ENCODE measurements around the gene RBSN. TPM values are rescaled to one million over a fixed set of nuclear protein-coding genes. Genes with fewer than 3 reads are reported as not detected.

Gene RBSN
- total and polyA plus RNA-seq, 2 of the 4 experiments (the other 2 are of a cell fraction): 8.7 to 33.7 TPM

DNA sequence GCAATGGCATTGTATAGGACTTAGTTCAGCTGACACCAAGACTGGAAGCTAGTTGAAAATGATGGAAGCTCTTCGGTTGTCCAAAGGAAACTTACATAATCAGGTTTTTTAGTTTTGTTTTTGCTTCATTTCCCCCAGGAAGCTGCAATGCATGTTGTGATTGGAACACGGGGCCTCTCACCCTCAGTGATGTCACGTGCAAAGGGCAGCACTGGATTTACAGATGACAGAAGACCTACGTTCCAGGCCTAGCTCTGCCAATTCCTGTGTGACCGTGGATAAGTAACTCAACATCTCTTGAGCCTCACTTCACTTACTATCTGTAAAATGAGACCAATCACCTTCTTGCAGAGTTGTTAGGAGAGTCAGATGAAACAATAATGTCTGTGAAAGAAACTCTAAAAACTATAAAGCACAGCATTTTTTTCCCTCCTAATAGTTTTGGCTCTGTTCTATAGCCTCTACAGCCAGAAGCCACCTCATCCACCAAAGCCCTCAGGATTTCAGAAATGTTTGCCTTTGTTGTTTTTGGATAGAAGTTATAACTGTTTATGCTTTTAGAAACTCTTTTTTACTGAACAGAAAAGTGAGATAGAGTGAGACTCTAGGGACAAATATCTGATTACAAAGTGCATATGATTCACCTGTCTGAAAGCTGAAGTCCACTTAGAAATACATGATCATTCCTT is 4.6 kb downstream of the RBSN start:
- ATAC-seq (ENCODE audit: low read depth) (no peak), DNase-seq (no peak)
- no peak overlapping the region for H3K4me2 ChIP-seq (ENCODE audit: low read depth, low read length)
- no peak overlapping the region for H4K5ac ChIP-seq (ENCODE audit: low read depth, low read length)
- 100% methylated on average over 2 of the region's 5 CpGs; no CpG with 5 or more reads in 1 of the 2 experiments for WGBS, 2 experiments (ENCODE audit: extremely low coverage in 2 of 2, insufficient read length in 1 of 2)
- H3K9me1 ChIP-seq (ENCODE audit: insufficient read depth, low read length): peaks cover 3% of the 10 kb centered on the region; the same call in 1 of the 2 replicates
- no peak overlapping the region for H4K8ac ChIP-seq (ENCODE audit: low read depth in 2 of 2, low read length in 2 of 2)
- H3K79me1 ChIP-seq (ENCODE audit: low read depth in 1 of 2, low read length in 2 of 2): peaks cover 22 to 24% of the 10 kb centered on the region in 2 experiments
- no TSS peak for BruUV-seq (replicated peaks)
- dilution Hi-C loops (cut with HindIII; ENCODE audit: low sequenced_read_pairs, unreplicated experiment): no loop called here
- H3K56ac ChIP-seq (ENCODE audit: extremely low read depth, insufficient read depth, low read length): no peak overlapping the region
- in situ Hi-C loops (cut with MboI; ENCODE audit: low sequenced_read_pairs): no loop called here
- H3K4ac ChIP-seq (ENCODE audit: low read depth, low read length): no peak overlapping the region
- H2BK20ac ChIP-seq (ENCODE audit: low read depth, low read length): no peak overlapping the region
- H2BK120ac ChIP-seq (ENCODE audit: low read depth, low read length): no peak overlapping the region
- peaks cover 17% of the 10 kb centered on the region for H3K36me3 ChIP-seq (ENCODE audit: control insufficient read depth, insufficient read depth, low read length)
- H2AFZ ChIP-seq (replicated peaks; ENCODE audit: low read length, poor library complexity): no peak overlapping the region
- ChIA-PET POLR2A (ENCODE audit: unreplicated experiment) (no interaction called here), CTCF (interaction anchor here (0.6 kb wide), 1 partner anchor 1713 kb away, joined by 3 read pairs; no protein-coding TSS in a partner anchor)
- no peak overlapping the region for H3K4me3 ChIP-seq (ENCODE audit: insufficient read depth, low read depth, low read length)
- no peaks in the 10 kb centered on the region for H3K9me3 ChIP-seq (ENCODE audit: control insufficient read depth, insufficient read depth, low read length)
- TF ChIP-seq RFX5 (IDR thresholded peaks at IDR 0.05; ENCODE audit: low read depth, low read length) (no peak), RAD21 (IDR thresholded peaks at IDR 0.05; ENCODE audit: low read length) (no peak), CHD1 (IDR thresholded peaks at IDR 0.05; ENCODE audit: low read depth, low read length) (no peak), BHLHE40 (IDR thresholded peaks at IDR 0.05; ENCODE audit: low read depth, low read length) (no peak), MAFK (IDR thresholded peaks at IDR 0.05; ENCODE audit: low read depth, low read length) (no peak), POLR2A (IDR thresholded peaks at IDR 0.05; ENCODE audit: low read depth, low read length) (no peak), RCOR1 (IDR thresholded peaks at IDR 0.05; ENCODE audit: insufficient replicate concordance, low read length) (no peak), SMC3 (IDR thresholded peaks at IDR 0.05; ENCODE audit: low read depth, low read length) (no peak), MAZ (IDR thresholded peaks at IDR 0.05; ENCODE audit: borderline replicate concordance, low read depth, low read length) (no peak)
- TF ChIP-seq, protein P1, sequence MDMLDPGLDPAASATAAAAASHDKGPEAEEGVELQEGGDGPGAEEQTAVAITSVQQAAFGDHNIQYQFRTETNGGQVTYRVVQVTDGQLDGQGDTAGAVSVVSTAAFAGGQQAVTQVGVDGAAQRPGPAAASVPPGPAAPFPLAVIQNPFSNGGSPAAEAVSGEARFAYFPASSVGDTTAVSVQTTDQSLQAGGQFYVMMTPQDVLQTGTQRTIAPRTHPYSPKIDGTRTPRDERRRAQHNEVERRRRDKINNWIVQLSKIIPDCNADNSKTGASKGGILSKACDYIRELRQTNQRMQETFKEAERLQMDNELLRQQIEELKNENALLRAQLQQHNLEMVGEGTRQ (IDR thresholded peaks at IDR 0.05; ENCODE audit: low read depth, low read length): no peak
- TF ChIP-seq, protein P2, sequence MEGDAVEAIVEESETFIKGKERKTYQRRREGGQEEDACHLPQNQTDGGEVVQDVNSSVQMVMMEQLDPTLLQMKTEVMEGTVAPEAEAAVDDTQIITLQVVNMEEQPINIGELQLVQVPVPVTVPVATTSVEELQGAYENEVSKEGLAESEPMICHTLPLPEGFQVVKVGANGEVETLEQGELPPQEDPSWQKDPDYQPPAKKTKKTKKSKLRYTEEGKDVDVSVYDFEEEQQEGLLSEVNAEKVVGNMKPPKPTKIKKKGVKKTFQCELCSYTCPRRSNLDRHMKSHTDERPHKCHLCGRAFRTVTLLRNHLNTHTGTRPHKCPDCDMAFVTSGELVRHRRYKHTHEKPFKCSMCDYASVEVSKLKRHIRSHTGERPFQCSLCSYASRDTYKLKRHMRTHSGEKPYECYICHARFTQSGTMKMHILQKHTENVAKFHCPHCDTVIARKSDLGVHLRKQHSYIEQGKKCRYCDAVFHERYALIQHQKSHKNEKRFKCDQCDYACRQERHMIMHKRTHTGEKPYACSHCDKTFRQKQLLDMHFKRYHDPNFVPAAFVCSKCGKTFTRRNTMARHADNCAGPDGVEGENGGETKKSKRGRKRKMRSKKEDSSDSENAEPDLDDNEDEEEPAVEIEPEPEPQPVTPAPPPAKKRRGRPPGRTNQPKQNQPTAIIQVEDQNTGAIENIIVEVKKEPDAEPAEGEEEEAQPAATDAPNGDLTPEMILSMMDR (conservative IDR thresholded peaks at IDR 0.05; ENCODE audit: low read depth, low read length): no peak
- no peak overlapping the region for H2BK5ac ChIP-seq (ENCODE audit: low read depth, low read length, poor library complexity, severe bottlenecking)
- intact Hi-C loops (cut with micrococcal nuclease): no loop called here
- H3K23ac ChIP-seq (ENCODE audit: low read depth, low read length): no peak overlapping the region
- no peak overlapping the region for H2AK5ac ChIP-seq (ENCODE audit: low read depth, low read length)
- H4K91ac ChIP-seq (ENCODE audit: insufficient read depth, low read depth, low read length): no peak overlapping the region
- H2BK15ac ChIP-seq (ENCODE audit: low read depth, low read length): no peak overlapping the region
- H2AK9ac ChIP-seq (replicated peaks; ENCODE audit: low read depth, low read length, poor library complexity): no peak overlapping the region
- no peak overlapping the region for H3K9ac ChIP-seq (ENCODE audit: low read depth, low read length)
- H3K18ac ChIP-seq (ENCODE audit: low read depth, low read length): no peak overlapping the region
- H3K4me1 ChIP-seq (ENCODE audit: control insufficient read depth, insufficient read depth, low read length): peaks cover 6% of the 10 kb centered on the region
- H3K27me3 ChIP-seq (ENCODE audit: control insufficient read depth, insufficient read depth, low read length): no peaks in the 10 kb centered on the region
- H3K14ac ChIP-seq (replicated peaks; ENCODE audit: low read depth, low read length): no peak overlapping the region
- H3K27ac ChIP-seq (ENCODE audit: insufficient read depth, low read length): no peak overlapping the region
- no peaks in the 10 kb centered on the region for H4K20me1 ChIP-seq (ENCODE audit: insufficient read depth, low read length)

Measured in IMR-90 (cell line).